Osteoblast (primary cell): ENCODE data around the gene FAM83D. TPM values are rescaled to one million over a fixed set of nuclear protein-coding genes. Genes with fewer than 3 reads are reported as not detected.

ENCODE experiments used
- DNase-seq: peaks from one replicate; pipeline ENCODE4 v3.0.0; 2011; ENCODE audit warnings: low spot score, mixed read lengths; ENCODE audit not compliant: insufficient read length; ENCODE audit errors: missing footprints
- H2AFZ ChIP-seq: 2 replicates; pipeline ENCODE4 v1.6.0; 2011; ENCODE audit warnings: mild to moderate bottlenecking, low read length
- H3K27ac ChIP-seq: 2 replicates; pipeline ENCODE4 v1.5.1; 2011; ENCODE audit warnings: mild to moderate bottlenecking, low read depth, low read length, moderate library complexity
- H3K27me3 ChIP-seq: 2 replicates; pipeline ENCODE4 v1.6.0; 2012; ENCODE audit warnings: mild to moderate bottlenecking, control low read depth, inconsistent platforms, low read length, moderate library complexity; ENCODE audit not compliant: insufficient read depth
- H3K36me3 ChIP-seq: 2 replicates; pipeline ENCODE4 v1.5.1; 2011; ENCODE audit warnings: mild to moderate bottlenecking, low read length, control low read depth, moderate library complexity; ENCODE audit not compliant: insufficient read depth
- H3K4me1 ChIP-seq: 2 replicates; pipeline ENCODE4 v1.5.1; 2011; ENCODE audit warnings: mild to moderate bottlenecking, low read length, control low read depth, moderate library complexity; ENCODE audit not compliant: insufficient read depth
- H3K4me2 ChIP-seq: 2 replicates; pipeline ENCODE4 v1.6.0; 2011; ENCODE audit warnings: mild to moderate bottlenecking, low read length; ENCODE audit not compliant: insufficient read depth
- H3K4me3 ChIP-seq: fragments of 200-600 bp; sonication (generic); 3 replicates; pipeline ENCODE4 v1.5.1; 2012; ENCODE audit warnings: mild to moderate bottlenecking, low read length, inconsistent platforms; ENCODE audit not compliant: insufficient read depth
- H3K79me2 ChIP-seq: 2 replicates; pipeline ENCODE4 v1.6.0; 2012; ENCODE audit warnings: mild to moderate bottlenecking, low read length, control low read depth, inconsistent platforms; ENCODE audit not compliant: insufficient read depth
- H3K9me3 ChIP-seq: 2 replicates; pipeline ENCODE4 v1.5.1; 2011; ENCODE audit warnings: low read depth, low read length, control low read depth
- H4K20me1 ChIP-seq: 2 replicates; pipeline ENCODE4 v1.6.0; 2012; ENCODE audit warnings: mild to moderate bottlenecking, low read length, control low read depth; ENCODE audit not compliant: insufficient read depth
- CTCF ChIP-seq: IDR thresholded peaks from 2 replicates; pipeline ENCODE4 v1.5.1; 2011; ENCODE audit warnings: mild to moderate bottlenecking, low read depth, low read length, moderate library complexity; ENCODE audit errors: extremely low read depth
- total RNA-seq: library from RNA; depleted of rRNA; stranded (reverse); fragments of >200 nt; gene quantifications from 2 replicates; pipeline ENCODE4 v1.2.3, GENCODE V29; 2012

Gene FAM83D
- total RNA-seq, 1 donor, result 2.2 TPM

- H3K27me3 ChIP-seq, result no peaks in the 10 kb centered on the region
- H3K36me3 ChIP-seq, result peaks cover 30% of the 10 kb centered on the region
- no peak for TF ChIP-seq CTCF
- H3K4me1 ChIP-seq, result no peaks in the 10 kb centered on the region
- peaks cover 4% of the 10 kb centered on the region for H3K79me2 ChIP-seq
- no peak overlapping the region for H2AFZ ChIP-seq
- H3K4me2 ChIP-seq, result no peak overlapping the region
- DNase-seq, result no peak
- H4K20me1 ChIP-seq, result no peaks in the 10 kb centered on the region
- H3K4me3 ChIP-seq, result no peak overlapping the region
- H3K27ac ChIP-seq, result no peak overlapping the region
- no peaks in the 10 kb centered on the region for H3K9me3 ChIP-seq
Observed at GRCh38 chr20:38951611-38952010, 25.4 kb downstream of the FAM83D start.

GRCh38 chr20:38952153-38952552 lies 25.9 kb downstream of the FAM83D start:
- H3K9me3 ChIP-seq, result no peaks in the 10 kb centered on the region
- H3K27ac ChIP-seq, result no peak overlapping the region
- no peak for DNase-seq
- no peaks in the 10 kb centered on the region for H3K27me3 ChIP-seq
- no peak overlapping the region for H3K4me3 ChIP-seq
- no peaks in the 10 kb centered on the region for H4K20me1 ChIP-seq
- TF ChIP-seq CTCF, result no peak
- no peak overlapping the region for H2AFZ ChIP-seq
- H3K79me2 ChIP-seq, result peaks cover under 1% of the 10 kb centered on the region
- H3K36me3 ChIP-seq, result peaks cover 26% of the 10 kb centered on the region
- no peaks in the 10 kb centered on the region for H3K4me1 ChIP-seq
- H3K4me2 ChIP-seq, result no peak overlapping the region

DNA sequence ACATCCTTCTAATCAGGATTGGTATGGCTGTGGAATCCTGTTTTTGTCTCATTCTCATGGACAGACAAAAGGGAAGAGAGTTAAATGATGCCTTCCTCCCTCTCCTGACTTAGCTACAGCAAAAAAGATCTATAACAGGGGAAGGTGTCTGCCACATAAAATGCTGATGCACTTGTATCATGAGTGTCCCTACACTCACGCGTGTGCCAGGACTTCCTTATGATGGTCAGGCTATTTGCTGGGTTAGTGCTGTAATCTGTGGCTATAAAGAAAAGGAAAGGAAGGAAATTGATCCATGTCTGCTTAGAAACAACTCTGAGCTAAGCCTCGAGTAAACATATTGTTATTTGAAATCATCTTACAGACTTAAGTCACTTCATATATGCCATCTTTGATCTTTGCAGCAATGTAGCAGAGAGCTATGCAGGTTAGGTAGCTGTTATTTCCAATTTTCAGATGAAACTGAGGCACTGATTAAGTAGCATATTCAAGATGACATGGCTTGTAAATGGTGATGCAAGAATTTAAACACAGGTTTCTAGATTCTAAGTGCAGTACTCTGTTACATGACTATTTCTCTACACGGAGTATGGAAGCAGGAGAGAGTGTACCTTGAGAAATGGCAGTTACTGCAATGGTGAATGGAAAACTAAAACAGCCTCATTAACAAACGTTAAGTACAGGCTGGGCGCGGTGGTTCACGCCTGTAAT lies 27.6 kb downstream of the FAM83D start:
- Histone ChIP-seq H3K79me2 (no peaks in the 10 kb centered on the region), H2AFZ (peak overlapping the region; percentile 2), H3K9me3 (no peaks in the 10 kb centered on the region), H3K4me3 (no peak overlapping the region), H3K36me3 (peaks cover 12% of the 10 kb centered on the region), H3K27me3 (no peaks in the 10 kb centered on the region), H3K27ac (no peak overlapping the region), H3K4me2 (no peak overlapping the region), H3K4me1 (no peaks in the 10 kb centered on the region), H4K20me1 (no peaks in the 10 kb centered on the region)
- TF ChIP-seq CTCF, result no peak
- no peak for DNase-seq

DNA sequence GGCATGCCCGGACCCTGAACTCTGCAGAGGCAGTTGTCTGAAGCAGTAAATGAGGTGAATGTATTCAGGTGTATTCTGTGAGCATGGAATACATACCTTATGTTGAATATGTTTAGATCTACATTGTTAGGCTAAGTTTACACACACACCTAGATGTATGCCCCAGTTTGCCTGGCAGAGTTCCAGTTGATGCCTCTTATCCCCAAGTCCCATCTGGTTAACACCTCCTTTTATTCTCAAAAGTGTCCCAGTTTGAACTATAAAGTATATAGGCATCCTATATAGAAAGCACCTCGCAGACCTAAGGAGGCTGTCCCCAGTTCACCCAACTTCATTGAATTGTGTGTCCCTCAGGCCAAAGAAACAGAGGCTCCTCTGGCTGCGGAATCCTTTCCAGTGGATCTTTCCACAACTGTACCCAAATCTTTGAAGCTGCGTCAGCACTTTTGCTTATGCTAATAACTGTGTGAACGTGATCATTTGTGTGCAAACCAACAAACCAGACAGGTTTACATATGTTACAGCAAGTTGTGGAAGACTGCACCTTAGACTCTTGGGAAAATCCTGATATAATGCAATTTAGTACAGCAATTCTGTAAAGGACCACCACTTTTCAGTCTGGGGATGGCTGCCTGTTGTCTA lies 31.1 kb downstream of the FAM83D start:
- Histone ChIP-seq H3K9me3 (no peaks in the 10 kb centered on the region), H2AFZ (no peak overlapping the region), H3K4me1 (peaks cover 7% of the 10 kb centered on the region), H4K20me1 (no peaks in the 10 kb centered on the region), H3K27me3 (no peaks in the 10 kb centered on the region), H3K4me2 (no peak overlapping the region), H3K79me2 (peaks cover under 1% of the 10 kb centered on the region), H3K36me3 (peaks cover 2% of the 10 kb centered on the region), H3K4me3 (no peak overlapping the region), H3K27ac (no peak overlapping the region)
- no peak for DNase-seq
- no peak for TF ChIP-seq CTCF
